KG1 (cell line): Measurements from ENCODE around the gene HYAL3.
A peak's percentile ranks its signal among the peaks of the same experiment; 100 is the strongest.
"Not testable (repeated sequence)": the region's sequence is repeated elsewhere in the genome, so short reads cannot be mapped to it uniquely, and the experiment has no call there.

Experiments used
- DNase-seq: peaks from one replicate; lab custom pipeline; 2025; lab: John Stamatoyannopoulos, UW

HYAL3 gene

GRCh38 chr3:50270422-50271224 is 28.6 kb downstream of the HYAL3 start:
- no peak for DNase-seq

GRCh38 chr3:50269977-50270413 is 29.2 kb downstream of the HYAL3 start:
- DNase-seq = no peak

- no peak for DNase-seq
Observed at GRCh38 chr3:50269460-50269859, 29.7 kb downstream of the HYAL3 start.

DNA sequence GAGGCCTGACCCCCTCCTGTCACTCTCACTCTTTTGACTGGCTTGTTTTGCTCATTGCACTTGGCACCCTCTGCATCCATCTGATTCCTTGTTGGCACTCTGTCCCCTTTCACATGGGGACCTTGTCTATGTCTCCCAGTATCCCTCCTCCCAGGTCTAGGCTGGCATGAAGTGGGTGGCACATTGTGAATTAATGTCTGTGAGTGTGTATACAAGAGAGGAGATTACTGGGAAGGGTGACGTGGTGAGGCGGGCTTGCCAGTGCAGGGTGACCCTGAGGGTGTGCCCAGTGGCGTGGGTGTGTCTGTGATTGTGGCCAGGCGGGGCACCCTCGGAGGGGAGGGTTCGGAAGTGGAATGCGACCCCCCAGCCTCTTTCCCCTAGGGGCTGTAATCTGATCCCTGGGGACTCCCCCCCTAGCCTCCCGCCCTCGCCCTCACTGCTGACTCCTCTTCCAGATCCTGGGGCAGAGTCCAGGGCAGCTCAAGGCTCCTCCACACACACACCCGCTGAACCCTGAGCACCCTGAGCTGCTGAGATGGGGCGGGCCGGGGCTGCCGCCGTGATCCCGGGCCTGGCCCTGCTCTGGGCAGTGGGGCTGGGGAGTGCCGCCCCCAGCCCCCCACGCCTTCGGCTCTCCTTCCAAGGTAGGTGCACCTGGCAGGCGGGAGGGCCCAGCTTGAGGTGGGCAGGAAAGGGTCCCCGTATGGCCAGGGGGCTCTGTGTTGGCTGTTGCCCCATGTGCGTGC is 30.3 kb downstream of the HYAL3 start, which contains the start of gene SEMA3B:
Gene SEMA3B, plus strand, starts transcription at position 445 of the 749 bp plus-strand sequence. Its CDS starts 94 bp downstream, at position 539.
- no peak for DNase-seq

- DNase-seq = no peak
Observed at GRCh38 chr3:50268276-50268675, 30.9 kb downstream of the HYAL3 start.

GRCh38 chr3:50267280-50267913 is 31.8 kb downstream of the HYAL3 start:
- DNase-seq = no peak

GRCh38 chr3:50266836-50267235 is 32.4 kb downstream of the HYAL3 start:
- DNase-seq = no peak

DNA sequence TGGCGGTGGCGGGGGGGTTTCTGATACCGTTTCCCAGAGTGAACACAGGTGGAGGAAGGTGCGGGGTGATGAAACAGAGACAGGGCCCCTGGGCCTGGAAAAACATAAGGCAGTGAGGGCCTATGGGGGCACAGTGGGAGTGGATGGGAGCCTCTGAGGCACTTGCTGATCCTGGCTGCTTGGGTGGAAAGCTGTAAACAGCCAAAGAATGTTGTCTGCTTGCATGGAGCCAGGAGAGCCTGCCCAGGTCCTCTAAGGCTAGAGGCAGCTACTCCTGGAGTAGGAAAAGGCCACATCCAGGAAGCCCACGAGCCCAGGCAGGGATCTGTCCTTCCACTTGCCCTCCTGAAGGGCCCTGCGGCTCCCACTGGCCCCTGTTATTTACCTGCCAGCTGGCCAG is 33.2 kb downstream of the HYAL3 start:
- no peak for DNase-seq

DNA sequence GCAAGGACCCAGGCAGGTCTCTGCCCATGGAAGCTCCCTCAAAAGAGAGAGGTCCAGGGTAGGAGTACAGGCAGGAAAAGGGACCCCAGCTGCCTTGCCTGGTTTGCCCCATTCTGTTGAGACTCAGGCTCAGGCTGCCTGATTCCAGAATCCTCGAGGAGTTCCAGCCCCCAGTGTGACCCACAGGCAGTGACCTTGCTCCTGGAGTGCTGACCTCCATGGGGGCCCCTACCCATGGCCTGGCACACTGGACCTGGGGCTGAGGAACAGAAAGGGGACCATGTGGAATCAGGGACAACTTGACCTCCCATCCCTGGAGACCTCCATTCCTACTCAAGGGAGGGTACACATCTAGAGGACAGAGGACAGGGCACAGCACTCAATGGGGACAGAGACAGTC is 33.6 kb downstream of the HYAL3 start:
- DNase-seq = no peak

DNA sequence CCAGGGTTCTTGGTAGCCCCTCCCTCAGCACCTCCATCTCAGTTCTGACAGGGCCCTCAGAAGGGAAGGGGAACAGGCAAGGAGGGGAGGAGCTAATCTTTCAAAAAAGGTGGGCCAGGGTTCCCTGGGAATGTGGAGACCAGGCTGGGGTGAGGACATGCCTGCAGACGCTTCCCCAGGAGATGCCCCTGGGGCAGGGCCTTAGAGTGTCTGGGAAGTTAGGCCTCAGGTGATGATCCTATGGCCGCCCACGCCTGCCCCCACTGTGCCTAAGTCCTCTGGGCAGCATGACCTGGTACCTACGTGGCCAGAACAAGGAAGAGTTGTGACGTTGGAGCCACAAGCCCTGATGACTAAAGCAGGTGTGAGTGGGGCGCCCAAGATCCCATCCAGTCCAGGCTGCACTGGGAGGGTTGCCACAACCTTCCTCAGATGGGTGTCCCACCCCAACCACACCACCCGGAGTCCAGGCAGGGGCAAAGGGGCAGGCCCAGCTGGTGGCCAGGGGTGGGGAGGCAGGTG is 34.2 kb downstream of the HYAL3 start:
- DNase-seq = no peak

GRCh38 chr3:50264383-50264963 is 34.7 kb downstream of the HYAL3 start:
- no peak for DNase-seq

DNA sequence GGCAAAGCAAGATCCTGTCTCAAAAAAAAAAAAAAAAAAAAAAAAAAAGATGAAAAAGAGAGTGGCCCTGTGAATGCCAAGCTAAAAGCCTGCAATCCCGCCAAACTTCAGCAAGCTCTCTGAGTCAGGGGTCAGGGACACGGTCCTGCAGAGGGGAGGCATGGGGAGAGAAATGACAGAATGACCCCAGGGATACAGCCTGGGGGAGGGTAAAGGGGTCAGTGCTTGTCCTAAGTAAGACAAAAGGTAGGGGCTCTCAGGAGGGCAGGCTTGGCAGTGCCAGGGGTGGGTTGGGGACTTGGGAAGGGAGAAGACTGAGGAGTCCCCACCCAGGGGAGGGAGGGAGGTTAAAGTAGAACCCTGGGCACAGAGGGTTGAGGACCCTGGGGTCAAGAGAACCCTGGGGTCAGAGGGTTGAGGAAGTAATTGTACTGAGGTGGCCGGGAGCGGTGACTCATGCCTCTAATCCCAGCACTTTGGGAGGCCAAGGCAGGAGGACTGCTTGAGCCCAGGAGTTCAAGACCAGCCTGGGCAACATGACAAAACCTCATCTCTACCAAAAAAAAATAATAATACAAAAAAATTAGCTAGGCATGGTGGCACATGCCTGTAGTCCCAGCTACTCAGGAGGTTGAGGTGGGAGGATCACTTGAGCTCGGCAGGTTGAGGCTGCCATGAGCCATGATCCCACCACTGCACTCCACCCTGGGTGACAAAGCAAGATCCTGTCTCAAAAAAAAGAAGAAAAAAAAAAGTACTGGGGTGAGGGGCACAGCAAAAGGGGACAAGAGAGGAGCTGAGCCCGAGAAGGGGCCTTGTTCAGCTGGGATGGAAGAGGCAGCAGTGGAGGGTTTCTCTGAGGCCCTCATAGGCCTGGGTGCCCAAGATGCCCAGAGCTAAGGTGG is 35.5 kb downstream of the HYAL3 start:
- no peak for DNase-seq

- no peak for DNase-seq
Observed at GRCh38 chr3:50262778-50263177, 36.4 kb downstream of the HYAL3 start.

DNA sequence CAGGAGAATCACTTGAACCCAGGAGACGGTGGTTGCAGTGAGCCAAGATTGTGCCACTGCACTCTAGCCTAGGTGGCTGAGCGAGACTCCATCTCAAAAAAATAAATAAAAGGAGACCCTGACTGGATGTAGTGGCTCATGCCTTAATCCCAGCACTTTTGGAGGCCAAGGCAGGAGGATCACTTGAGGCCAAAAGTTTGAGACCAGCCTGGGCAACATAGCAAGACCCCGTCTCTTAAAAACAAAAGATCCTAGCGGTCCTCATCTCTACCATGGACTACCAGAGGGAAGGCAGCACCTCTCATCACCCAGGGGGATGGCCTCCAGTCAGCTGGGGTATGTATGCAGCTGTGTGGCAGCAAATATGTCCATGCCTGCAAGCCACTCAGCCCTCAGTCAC is 37.0 kb downstream of the HYAL3 start:
- not testable (repeated sequence) for DNase-seq

DNA sequence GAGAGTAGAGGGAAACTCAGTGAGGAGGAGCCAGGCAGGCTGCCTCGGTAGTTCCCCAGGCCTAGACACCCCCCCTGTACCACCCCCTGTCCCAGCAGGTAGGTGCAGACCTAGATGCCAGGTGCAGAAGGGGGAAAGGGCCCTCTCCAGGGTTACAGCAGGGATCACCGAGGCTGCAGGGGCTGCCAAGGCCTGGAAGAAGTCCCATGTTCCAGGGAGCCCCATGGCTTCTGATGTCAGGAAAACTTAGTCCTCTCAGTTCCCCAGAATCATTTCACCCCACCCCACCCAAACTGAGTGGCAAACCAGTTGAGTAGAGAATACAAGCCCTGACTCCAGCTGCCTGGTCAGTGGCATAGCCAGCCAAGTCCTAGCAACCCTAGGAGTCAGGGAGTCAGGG is 37.7 kb downstream of the HYAL3 start:
- DNase-seq = no peak

- no peak for DNase-seq
Observed at GRCh38 chr3:50260942-50261441, 38.2 kb downstream of the HYAL3 start.

DNA sequence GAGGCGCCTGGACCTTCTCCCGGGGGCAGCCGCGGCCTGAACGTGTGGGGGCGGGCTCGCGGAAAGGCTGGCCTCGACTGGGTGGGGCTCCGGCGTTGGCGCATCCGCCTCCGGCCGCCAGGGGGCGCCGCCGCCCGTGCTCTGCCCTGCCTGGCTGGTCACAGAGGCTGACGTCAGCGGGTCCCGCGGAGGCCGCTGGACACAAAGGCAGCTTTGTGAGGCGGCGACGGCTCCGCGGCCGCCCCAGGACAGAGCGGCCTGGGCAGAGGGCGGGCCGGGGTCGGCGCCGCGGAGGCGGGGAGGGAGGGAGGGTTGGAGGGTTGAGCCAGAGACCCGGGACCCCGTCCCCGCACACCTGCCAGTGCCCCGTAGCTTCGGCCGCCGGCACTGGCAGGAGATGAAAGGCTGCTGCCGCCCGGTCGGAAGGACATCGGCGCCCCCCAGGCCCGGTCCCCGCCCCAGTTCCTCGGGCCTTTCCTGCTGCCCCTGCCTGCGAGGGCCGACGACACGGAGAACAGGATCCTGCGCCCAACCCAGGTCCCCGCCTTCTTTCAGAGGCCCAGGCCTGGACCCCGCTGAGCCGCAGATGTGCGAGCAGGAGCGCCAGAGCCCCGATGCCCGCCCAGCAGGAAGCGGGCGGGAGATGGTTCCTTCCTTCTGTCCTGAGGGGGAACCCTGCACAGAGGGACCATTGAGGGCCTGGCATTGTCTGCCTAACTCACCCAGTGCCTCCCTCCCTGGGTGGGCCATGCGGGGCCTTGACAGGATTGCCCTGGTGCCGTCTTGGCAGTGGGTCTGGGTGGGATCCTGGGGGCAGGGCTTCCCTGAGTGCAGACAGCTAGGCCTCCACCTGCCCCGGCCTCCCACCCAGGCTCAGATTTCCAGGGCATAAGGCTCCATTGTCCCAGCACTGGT is 38.9 kb downstream of the HYAL3 start:
- DNase-seq = peak; percentile 68

DNA sequence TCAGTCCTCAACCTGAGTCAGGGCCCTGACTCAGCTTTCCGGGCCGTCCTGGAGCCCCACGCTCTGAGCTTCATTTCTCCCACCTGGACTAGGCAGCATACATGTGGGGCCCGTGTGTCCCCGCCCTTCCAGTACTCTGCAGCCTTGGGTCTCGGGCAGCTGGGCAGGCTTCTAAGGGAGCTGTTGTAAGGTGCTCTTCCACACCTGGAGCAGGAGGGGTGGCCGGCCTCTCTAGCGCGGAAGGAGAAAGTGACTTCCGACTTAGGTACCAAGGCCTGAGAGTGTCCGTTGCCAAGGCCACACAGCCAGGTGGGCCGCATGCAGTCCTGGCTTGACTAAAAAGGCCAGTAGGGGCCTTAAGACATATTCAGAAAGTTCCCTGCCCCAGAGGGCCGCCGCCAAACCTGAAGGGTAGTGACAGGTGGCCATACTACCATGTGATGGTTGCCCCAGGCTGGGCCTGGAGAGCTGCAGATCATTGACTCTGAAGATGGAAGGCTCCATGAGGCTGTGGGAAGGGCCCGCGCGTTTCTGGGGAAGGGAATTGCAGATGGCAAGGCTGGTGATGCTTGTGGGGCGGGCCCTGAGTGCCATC is 39.7 kb downstream of the HYAL3 start:
- DNase-seq = no peak

DNA sequence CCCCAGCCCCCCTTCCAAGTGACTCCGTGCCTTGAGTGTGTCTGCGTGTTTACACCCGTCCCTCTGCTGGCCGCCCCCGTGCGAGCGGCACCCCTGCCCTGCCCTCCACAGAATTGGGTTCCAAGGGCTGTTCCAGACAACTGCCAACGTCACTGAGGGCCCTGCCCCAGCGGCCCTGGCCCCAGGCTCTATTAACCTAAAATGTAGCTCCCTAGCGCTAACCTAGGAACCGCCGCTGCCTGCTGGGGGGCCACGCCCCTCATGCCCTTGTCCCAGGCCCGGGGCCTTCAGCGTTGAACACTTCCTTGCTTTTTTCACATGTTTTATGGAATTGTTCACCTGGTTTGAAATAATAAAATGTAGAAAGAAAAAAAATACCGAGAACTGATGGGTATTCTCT is 40.2 kb downstream of the HYAL3 start:
- DNase-seq = no peak
